Spleen (tissue), 7 donors: ENCODE measurements around the gene DUSP6.

Experiments
- POLR2A ChIP-seq, 3 donors: fragments of 450-650 bp; IDR thresholded peaks; one replicate each; pipeline ENCODE4 v1.5.1; 2017; ENCODE audit warnings: antibody characterized with exemption in 3 of 3, mild to moderate bottlenecking in 1 of 3
- TF ChIP-seq, protein P1 (sequence below), 11 experiments: fragments of 200-600 bp in 7 of 11; fragments of 450-650 bp in 4 of 11; sonication (generic) in 4 of 11; IDR thresholded peaks in 8 of 11; conservative IDR thresholded peaks in 3 of 11; 1 replicate in 7 of 11; 2 replicates in 4 of 11; pipeline versions ENCODE4 v1.4.0 to v1.8.0; 2016 to 2021; ENCODE audit warnings: antibody characterized with exemption in 11 of 11, inconsistent platforms in 4 of 11, mild to moderate bottlenecking in 1 of 11
- donor health status: DM: no; HTN: no; CAD: no; lungs with moderate emphysema.
- donor health status: DM: no; HTN: no; CAD: no.
- donor health status: DM: no; HTN: no; CAD: no.

DNA sequence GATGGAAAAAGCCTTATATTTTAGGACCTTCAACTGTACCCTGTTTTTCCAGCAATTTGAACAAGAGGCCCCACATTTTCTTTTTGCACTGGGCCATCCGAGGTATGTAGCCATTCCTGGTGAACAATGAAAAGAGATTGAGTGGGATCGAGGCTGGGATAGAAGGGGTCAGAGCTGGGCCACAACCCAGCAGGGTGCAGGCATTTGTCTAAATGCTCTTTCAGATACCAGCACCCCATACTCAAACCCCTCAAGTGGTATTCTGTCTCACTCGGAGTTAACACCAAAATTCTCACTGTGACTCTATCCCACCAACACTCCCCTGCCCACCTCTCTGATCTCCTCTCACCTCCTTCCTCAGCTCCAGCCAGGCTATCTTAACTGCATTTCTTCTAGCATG is 26.8 kb downstream of the DUSP6 start:
- no peak for TF ChIP-seq POLR2A (IDR thresholded peaks at IDR 0.05)
- TF ChIP-seq, protein P1, sequence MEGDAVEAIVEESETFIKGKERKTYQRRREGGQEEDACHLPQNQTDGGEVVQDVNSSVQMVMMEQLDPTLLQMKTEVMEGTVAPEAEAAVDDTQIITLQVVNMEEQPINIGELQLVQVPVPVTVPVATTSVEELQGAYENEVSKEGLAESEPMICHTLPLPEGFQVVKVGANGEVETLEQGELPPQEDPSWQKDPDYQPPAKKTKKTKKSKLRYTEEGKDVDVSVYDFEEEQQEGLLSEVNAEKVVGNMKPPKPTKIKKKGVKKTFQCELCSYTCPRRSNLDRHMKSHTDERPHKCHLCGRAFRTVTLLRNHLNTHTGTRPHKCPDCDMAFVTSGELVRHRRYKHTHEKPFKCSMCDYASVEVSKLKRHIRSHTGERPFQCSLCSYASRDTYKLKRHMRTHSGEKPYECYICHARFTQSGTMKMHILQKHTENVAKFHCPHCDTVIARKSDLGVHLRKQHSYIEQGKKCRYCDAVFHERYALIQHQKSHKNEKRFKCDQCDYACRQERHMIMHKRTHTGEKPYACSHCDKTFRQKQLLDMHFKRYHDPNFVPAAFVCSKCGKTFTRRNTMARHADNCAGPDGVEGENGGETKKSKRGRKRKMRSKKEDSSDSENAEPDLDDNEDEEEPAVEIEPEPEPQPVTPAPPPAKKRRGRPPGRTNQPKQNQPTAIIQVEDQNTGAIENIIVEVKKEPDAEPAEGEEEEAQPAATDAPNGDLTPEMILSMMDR (IDR thresholded peaks at IDR 0.05 in 8 of 11, conservative IDR thresholded peaks at IDR 0.05 in 3 of 11): no peak
